ENCODE data around the gene KIAA1549. TPM values are rescaled to one million over a fixed set of nuclear protein-coding genes. Genes with fewer than 3 reads are reported as not detected.

Gene KIAA1549
- polyA plus RNA-seq, 2 of the 4 experiments (the other 2 are of a cell fraction): 4.1 to 4.7 TPM

GRCh38 chr7:138949421-138950088, 31.6 kb downstream of the KIAA1549 start:
- POLR2A ChIA-PET: no interaction called here
- H3K27ac ChIP-seq: no peak overlapping the region

GRCh38 chr7:138948403-138948802, 32.8 kb downstream of the KIAA1549 start:
- Histone ChIP-seq H3K4me1 (peaks cover 7% of the 10 kb centered on the region; the same call in 1 of the 3 replicates), H3K27ac (no peak overlapping the region), H3K4me2 (no peak overlapping the region), H3K4me3 (no peak overlapping the region), H3K9me3 (no peaks in the 10 kb centered on the region)
- FAIRE-seq (no peak), DNase-seq (ENCODE audit: low read depth in 1 of 2, low spot score in 1 of 2) (no peak), ATAC-seq (no peak)
- TF ChIP-seq CEBPB (IDR thresholded peaks at IDR 0.05): no peak
- ChIA-PET CTCF (interaction anchor here (0.7 kb wide), 1 partner anchor 29 kb away, joined by 3 read pairs; no protein-coding TSS in a partner anchor), POLR2A (no interaction called here)
- WGBS (ENCODE audit: missing lambda C conversion rate): 91% methylated on average over 6 of the region's 6 CpGs

More at GRCh38 chr7:138949421-138950088, 31.6 kb downstream of the KIAA1549 start:
- 89% methylated on average over 12 of the region's 12 CpGs for WGBS (ENCODE audit: missing lambda C conversion rate)
- ATAC-seq (no peak), DNase-seq (ENCODE audit: low read depth in 1 of 2, low spot score in 1 of 2) (no peak), FAIRE-seq (no peak)
- H3K4me2 ChIP-seq: no peak overlapping the region
- H3K9me3 ChIP-seq: no peaks in the 10 kb centered on the region
- TF ChIP-seq E2F6 (IDR thresholded peaks at IDR 0.05; ENCODE audit: borderline replicate concordance, low read depth) (no peak), ZSCAN20 (CRISPR knock-in tag; IDR thresholded peaks at IDR 0.05) (no peak), SREBF2 (IDR thresholded peaks at IDR 0.05) (no peak), POLR2A (IDR thresholded peaks at IDR 0.05; ENCODE audit: low read length) (no peak)
- CTCF ChIA-PET: interaction anchor here (1.2 to 1.4 kb wide), 2 partner anchors 60 to 63 kb away, joined by 4 read pairs; no protein-coding TSS in a partner anchor
- peaks cover 7% of the 10 kb centered on the region; the same call in 1 of the 3 replicates for H3K4me1 ChIP-seq
- no peak overlapping the region for H3K4me3 ChIP-seq

- Histone ChIP-seq H3K9me3 (no peaks in the 10 kb centered on the region), H3K4me3 (no peak overlapping the region), H3K27ac (no peak overlapping the region), H3K4me2 (no peak overlapping the region), H3K4me1 (no peaks in the 10 kb centered on the region)
- no peak for FAIRE-seq
- ChIA-PET POLR2A (no interaction called here), CTCF (interaction anchor here (1.3 to 1.7 kb wide), 2 partner anchors 9 to 60 kb away, joined by 3 to 5 read pairs; no protein-coding TSS in a partner anchor)
- no peak for DNase-seq (ENCODE audit: low read depth in 1 of 2, low spot score in 1 of 2)
- TF ChIP-seq POLR2A (IDR thresholded peaks at IDR 0.05; ENCODE audit: low read length) (no peak), ZC3H11A (IDR thresholded peaks at IDR 0.05) (no peak), EHMT2 (IDR thresholded peaks at IDR 0.05; ENCODE audit: low read depth) (no peak), ELK1 (IDR thresholded peaks at IDR 0.05; ENCODE audit: low read depth, low read length) (no peak), BCL3 (IDR thresholded peaks at IDR 0.05) (no peak), POLR2AphosphoS2 (conservative IDR thresholded peaks at IDR 0.05; ENCODE audit: low read length) (no peak), REST (IDR thresholded peaks at IDR 0.05) (no peak), RCOR1 (IDR thresholded peaks at IDR 0.05; ENCODE audit: low read depth, low read length) (no peak)
- ATAC-seq: no peak
- 82% methylated on average over 3 of the region's 3 CpGs for WGBS (ENCODE audit: missing lambda C conversion rate)
Observed at GRCh38 chr7:138945821-138946220, 35.4 kb downstream of the KIAA1549 start.
